Stomach (tissue), 4 donors: ENCODE measurements around the gene RNF175.

ENCODE experiments used
- CTCF ChIP-seq, 7 experiments: fragments of 450-650 bp in 4 of 7; fragments of 200-600 bp in 3 of 7; sonication (generic) in 3 of 7; IDR thresholded peaks; one replicate each; pipeline ENCODE4 v1.5.1; 2016 to 2019; ENCODE audit warnings: antibody characterized with exemption in 7 of 7, control low read depth in 2 of 7, mild to moderate bottlenecking in 1 of 7
- POLR2A ChIP-seq, 4 donors: fragments of 450-650 bp; IDR thresholded peaks; one replicate each; pipeline ENCODE4 v1.6.1; 2016; ENCODE audit warnings: antibody characterized with exemption in 4 of 4, control low read depth in 2 of 4, mild to moderate bottlenecking in 1 of 4, moderate library complexity in 1 of 4
- POLR2AphosphoS5 ChIP-seq, 3 donors: sonication (generic); formaldehyde crosslinking; IDR thresholded peaks; one replicate each; pipeline ENCODE4 v1.6.1; 2016; ENCODE audit warnings: antibody characterized with exemption in 3 of 3

- TF ChIP-seq CTCF (IDR thresholded peaks at IDR 0.05) (no peak), POLR2A (IDR thresholded peaks at IDR 0.05) (no peak), POLR2AphosphoS5 (IDR thresholded peaks at IDR 0.05) (no peak)
Observed at GRCh38 chr4:153728151-153728550, 31.7 kb downstream of the RNF175 start.
